Measurements from ENCODE around the gene ANKRD13A. TPM values are rescaled to one million over a fixed set of nuclear protein-coding genes. Genes with fewer than 3 reads are reported as not detected.

Gene ANKRD13A
- total and polyA plus RNA-seq, 7 donors = 6.8 to 16.3 (median 9.0) TPM

DNA sequence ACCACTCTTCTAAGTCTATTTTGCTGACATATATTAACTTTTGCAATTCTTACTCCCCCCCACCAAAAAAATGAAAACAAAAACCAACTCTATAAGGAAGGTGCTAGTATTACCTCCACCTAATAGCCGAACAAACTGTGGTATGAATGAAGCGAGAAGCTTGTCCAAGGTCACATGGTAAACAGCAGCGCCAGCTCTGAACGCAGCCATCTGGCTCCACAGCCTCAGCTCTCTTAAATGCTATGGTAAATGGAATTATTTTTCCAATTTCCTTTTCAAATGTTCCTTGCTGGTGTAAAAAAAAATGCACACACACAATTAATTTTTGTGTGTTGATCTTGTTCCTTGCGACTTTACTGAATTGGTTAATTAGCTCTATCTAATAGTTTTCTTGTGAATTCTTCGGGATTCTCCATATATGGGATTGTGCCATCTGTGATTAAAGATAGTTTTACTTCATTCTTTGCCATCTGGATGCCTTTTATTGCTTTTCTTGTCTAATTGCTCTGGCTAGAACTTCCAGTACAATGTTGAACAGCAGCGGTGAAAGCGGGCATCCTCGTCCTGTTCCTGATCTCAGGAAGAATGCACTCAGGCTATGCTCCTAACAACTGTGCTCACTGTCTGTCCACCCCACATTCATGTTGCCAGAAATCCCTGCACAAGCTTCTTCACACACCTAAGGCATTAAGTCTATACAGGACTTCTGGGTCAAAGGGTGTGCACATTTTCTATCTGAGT, 59.8 kb downstream of the ANKRD13A start:
- no peaks in the 10 kb centered on the region for H3K4me1 ChIP-seq
- no peak for TF ChIP-seq CTCF (IDR thresholded peaks at IDR 0.05)
- no peaks in the 10 kb centered on the region for H3K27me3 ChIP-seq (ENCODE audit: insufficient read depth in 3 of 3, low read length in 2 of 3)
- H3K36me3 ChIP-seq (ENCODE audit: insufficient read depth in 1 of 2, low read depth in 1 of 2) = no peaks in the 10 kb centered on the region
- DNase-seq = no peak
- no peak for ATAC-seq
- H3K27ac ChIP-seq = no peak overlapping the region
- no peak overlapping the region for H3K4me3 ChIP-seq
- H3K9me3 ChIP-seq = no peaks in the 10 kb centered on the region
- 83 to 88% (median 83%) methylated on average over 9 of the region's 9 CpGs for WGBS, 3 donors
- intact Hi-C loops (cut with DNase I) = no loop called here

- no peaks in the 10 kb centered on the region for H3K27me3 ChIP-seq (ENCODE audit: insufficient read depth in 3 of 3, low read length in 2 of 3)
- peak overlapping the region; percentile 25 for H3K27ac ChIP-seq
- H3K36me3 ChIP-seq (ENCODE audit: insufficient read depth in 1 of 2, low read depth in 1 of 2) = no peaks in the 10 kb centered on the region
- intact Hi-C loops (cut with DNase I) = no loop called here
- 63 to 97% (median 94%) methylated on average over 2 of the region's 2 CpGs for WGBS, 3 donors
- DNase-seq (no peak), ATAC-seq (no peak)
- no peak for TF ChIP-seq CTCF (IDR thresholded peaks at IDR 0.05)
- no peak overlapping the region for H3K4me3 ChIP-seq
- H3K4me1 ChIP-seq = no peaks in the 10 kb centered on the region
- no peaks in the 10 kb centered on the region for H3K9me3 ChIP-seq
Observed at GRCh38 chr12:110059651-110060000, 60.4 kb downstream of the ANKRD13A start.

DNA sequence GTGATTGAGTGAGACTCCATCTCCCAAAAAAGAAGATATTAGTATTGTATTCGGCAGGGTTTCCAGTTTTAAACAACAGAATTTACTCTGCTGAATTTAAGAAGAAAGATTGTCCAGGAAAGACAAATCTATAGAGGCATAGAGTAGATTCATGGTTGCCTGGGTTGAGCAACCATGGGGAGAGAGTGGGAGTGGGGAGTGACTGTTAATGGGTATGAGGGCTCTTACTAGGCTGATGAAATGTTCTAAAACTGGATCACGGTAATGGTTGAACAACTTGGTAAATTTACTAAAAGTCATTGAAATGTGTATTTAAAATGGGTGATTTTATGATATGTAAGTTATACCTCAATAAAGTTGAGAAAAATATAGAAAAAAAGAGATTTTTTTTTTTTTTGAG, 63.0 kb downstream of the ANKRD13A start:
- H3K4me1 ChIP-seq = no peaks in the 10 kb centered on the region
- no peak overlapping the region for H3K4me3 ChIP-seq
- TF ChIP-seq CTCF (IDR thresholded peaks at IDR 0.05) = no peak
- ATAC-seq = no peak
- no peak overlapping the region for H3K27ac ChIP-seq
- 93 to 95% (median 95%) methylated on average over 2 of the region's 2 CpGs for WGBS, 3 donors
- no peaks in the 10 kb centered on the region for H3K36me3 ChIP-seq (ENCODE audit: insufficient read depth in 1 of 2, low read depth in 1 of 2)
- no peaks in the 10 kb centered on the region for H3K27me3 ChIP-seq (ENCODE audit: insufficient read depth in 3 of 3, low read length in 2 of 3)
- no peak for DNase-seq
- intact Hi-C loops (cut with DNase I) = no loop called here
- no peaks in the 10 kb centered on the region for H3K9me3 ChIP-seq

- WGBS, 3 donors = 83 to 95% (median 83%) methylated on average over 2 of the region's 2 CpGs
- intact Hi-C loops (cut with DNase I) = no loop called here
- no peak for DNase-seq
Observed at GRCh38 chr12:110065540-110065939, 66.3 kb downstream of the ANKRD13A start.

More at GRCh38 chr12:110065540-110065939, 66.3 kb downstream of the ANKRD13A start:
- no peak for TF ChIP-seq CTCF (IDR thresholded peaks at IDR 0.05)
- no peak overlapping the region for H3K4me3 ChIP-seq
- H3K36me3 ChIP-seq (ENCODE audit: insufficient read depth in 1 of 2, low read depth in 1 of 2) = no peaks in the 10 kb centered on the region
- ATAC-seq = no peak
- no peaks in the 10 kb centered on the region for H3K9me3 ChIP-seq
- H3K27me3 ChIP-seq (ENCODE audit: insufficient read depth in 3 of 3, low read length in 2 of 3) = no peaks in the 10 kb centered on the region
- H3K27ac ChIP-seq = no peak overlapping the region
- no peaks in the 10 kb centered on the region for H3K4me1 ChIP-seq

All from psoas muscle (tissue), 8 donors.